NOMO-1 (cell line): ENCODE results near the gene ACYP2.
A peak's percentile ranks its signal among the peaks of the same experiment; 100 is the strongest.
"Not testable (repeated sequence)": the region's sequence is repeated elsewhere in the genome, so short reads cannot be mapped to it uniquely, and the experiment has no call there.

Source experiments
- DNase-seq, 2 experiments: peaks; one replicate each; lab custom pipeline; 2025; ENCODE audit not compliant: unreplicated experiment in 2 of 2; lab: John Stamatoyannopoulos, UW

Gene ACYP2

DNA sequence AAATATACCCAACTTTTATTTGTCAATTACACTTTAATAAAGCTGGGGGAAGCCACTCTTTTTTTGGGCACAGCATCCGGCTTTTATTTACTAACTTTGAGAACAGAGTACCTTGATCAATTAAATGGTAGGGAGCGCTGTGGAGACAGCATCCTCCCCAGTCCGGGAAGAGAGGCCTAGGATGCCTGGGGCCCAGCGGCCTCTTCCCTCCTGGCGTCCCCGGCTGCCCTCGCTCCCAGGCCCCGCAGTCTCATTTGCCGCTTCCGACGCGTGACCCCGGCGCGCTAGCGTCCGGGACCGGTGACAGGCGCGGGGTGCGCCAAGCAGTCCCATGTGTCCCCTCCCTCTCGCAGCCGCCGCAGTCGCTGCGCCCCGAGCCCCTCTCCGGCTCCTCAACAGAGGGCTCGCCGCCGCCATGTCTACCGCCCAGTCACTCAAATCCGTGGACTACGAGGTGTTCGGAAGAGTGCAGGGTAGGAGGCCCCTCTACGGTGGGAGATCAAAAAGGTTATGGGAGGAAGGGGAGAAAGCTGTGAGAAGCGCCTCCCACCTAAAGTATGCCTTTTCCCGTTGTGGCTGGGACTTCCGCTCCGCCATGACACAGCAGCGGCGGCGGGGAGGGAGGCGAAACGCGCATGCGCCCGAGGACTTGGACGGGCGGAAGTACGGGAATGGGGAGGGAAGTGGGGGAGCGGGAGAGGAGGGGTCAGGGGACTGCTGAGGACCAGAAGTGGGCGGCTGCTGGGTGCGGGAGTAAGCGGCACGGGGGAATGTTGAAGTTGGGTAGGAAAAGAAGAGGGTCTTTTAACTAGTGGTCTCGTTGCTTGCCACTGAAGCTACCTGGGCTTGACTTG, at the start of gene ACYP2:
Gene ACYP2 (plus strand): TSS at position 332 of the 854 bp plus-strand sequence.
- peak; percentile 83 to 90 for DNase-seq

GRCh38 chr2:54065891-54066290, 49.5 kb upstream of the ACYP2 start:
- DNase-seq: no peak

DNA sequence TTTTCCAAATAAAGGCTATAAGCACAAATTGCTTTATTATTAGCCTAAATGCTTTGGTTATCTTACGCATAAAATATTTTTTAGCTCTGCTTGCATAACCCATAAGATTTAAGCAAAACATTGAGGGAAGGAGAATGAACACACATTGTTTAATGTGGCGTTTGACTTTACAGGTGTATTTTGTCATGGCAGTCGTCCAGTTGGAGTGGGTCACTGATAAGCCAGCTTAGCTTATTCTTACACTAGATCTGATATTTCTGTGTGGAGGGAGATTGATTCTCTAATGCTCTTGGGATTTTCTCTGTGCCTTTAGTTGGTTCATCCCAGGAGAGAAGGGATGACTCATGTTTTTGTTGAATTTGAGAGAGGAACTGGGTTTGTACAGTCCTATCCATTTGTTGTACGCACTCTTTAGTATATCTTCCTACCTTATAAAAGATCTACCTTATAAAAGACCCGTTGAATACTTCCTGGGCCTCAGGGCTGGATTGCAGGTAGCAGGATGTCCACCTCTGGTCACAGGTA, 47.5 kb upstream of the ACYP2 start:
- no peak for DNase-seq

DNA sequence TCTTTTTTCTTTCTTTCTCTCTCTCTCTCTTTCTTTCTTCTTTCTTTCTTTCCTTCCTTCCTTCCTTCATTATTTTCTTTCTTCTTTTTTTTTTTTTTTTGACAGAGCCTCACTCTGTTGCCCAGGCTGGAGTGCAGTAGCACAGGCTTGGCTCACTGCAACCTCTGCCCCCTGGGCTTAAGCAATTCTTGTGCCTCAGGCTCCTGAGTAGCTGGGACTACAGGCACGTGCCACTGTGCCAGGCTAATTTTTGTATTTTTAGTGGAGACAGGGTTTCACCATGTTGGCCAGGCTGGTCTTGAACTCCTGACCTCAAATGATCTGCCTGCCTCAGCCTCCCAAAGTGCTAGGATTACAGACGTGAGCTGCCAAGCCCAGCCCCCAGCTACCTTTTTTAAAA, 42.9 kb upstream of the ACYP2 start:
- not testable (repeated sequence) for DNase-seq

DNA sequence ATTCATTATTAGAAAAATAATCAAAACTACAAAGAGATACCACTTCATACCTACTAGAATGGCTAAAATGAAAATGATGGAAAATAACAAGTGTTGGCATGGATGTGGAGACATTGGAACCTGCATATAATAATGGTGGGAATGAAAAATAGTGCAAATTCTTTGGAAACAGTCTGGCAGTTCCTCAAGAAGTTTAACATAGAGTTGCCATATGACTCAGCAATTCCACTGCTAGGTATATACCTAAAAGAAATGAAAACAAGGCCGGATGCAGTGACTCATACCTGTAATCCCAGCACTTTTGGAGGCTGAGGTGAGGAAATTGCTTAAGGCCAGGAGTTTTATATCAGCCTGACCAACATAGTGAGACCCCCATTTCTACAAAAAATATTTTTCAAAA, 41.6 kb upstream of the ACYP2 start:
- DNase-seq: no peak

DNA sequence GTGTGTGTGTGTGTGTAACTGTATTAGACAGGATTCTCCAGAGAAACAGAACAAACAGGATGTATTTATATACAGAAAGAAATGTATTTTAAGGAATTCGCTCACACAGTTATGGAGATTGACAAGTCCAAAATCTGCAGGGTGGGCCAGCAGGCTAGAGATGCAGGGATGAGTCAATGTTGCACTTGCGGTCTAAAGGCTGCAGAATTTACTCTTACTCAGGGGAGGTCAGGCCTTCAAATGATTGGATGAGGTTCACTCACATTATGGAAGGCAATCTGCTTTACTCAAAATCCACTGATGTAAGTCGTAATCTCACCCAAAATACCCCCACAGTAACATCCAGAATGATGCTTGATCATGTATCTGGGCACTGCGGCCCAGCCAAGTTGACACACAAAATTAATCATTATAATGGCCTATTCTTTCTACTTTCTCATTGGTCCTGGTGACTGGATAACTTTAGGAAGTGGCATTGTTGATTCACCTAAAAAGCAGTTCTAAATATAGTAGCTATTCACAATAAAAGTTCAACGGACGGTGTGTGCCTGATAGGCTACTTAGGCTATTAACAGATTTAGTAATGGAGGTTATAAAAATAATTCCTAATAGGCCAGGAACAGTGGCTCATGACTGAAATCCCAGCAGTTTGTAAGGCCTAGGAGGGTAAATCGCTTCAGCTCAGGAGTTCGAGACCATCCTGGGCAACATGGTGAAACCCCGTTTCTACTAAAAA, 40.6 kb upstream of the ACYP2 start:
- DNase-seq: no peak

- no peak for DNase-seq
Measured at GRCh38 chr2:54076586-54076985, 38.8 kb upstream of the ACYP2 start.

GRCh38 chr2:54077088-54077900, 38.1 kb upstream of the ACYP2 start:
- DNase-seq: no peak

- no peak for DNase-seq
Measured at GRCh38 chr2:54079331-54079730, 36.1 kb upstream of the ACYP2 start.

DNA sequence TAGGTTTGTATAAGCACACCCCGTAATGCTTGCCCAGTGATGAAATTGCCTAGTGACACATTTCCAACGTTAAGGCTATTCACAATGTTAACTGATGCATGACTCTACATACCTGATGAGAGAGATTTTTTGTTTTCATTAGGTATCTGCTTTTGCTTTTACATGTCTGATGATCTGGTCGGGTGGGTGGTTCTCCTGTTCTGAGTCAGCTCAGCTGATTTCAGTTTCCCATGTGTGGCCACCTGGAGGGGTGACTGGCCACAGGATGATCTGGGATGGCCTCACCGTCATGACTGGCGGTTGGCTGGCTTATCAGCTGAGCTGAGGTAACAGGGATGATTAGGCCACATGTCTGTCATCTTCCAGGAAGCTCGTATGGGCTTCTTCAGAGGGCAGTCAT, 33.8 kb upstream of the ACYP2 start:
- DNase-seq: no peak

DNA sequence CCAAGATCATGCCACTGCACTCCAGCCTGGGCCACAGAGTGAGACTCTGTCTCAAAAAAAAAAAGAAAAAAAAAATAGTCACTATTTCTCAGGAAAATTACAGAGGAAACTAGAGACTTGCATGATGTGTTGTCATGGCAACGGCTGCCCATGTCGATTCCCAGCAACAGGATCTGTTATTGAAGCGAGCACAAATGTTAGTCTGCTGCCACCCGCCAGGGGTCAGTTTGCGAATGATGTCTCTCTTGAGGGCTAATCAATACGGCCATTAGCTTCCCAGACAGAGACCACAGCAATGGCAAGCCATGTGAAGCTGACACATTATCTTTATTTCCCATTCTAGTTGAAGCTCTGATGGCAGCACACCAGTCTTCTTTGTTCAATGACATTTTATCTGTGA, 32.4 kb upstream of the ACYP2 start:
- DNase-seq: no peak

DNA sequence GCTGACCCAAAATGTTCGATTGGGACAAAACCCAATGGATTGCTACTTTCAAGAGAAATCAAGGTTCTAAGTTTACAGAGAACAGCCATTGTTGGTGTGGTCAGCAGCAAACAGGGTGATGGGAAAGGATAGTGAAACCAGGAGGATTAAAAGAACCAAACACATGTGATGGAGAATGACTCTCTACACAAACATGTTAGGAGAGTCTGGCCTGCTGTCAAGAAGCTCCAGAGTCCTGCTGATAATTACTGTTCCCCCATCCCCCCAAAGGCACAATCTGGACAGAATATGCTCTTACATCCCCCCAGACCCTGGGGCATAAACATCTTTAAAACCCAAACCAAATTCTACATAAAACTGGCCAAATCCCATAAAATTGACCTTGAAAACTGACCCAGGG, 32.0 kb upstream of the ACYP2 start:
- no peak for DNase-seq

- DNase-seq: no peak
Measured at GRCh38 chr2:54084600-54084999, 30.8 kb upstream of the ACYP2 start.

DNA sequence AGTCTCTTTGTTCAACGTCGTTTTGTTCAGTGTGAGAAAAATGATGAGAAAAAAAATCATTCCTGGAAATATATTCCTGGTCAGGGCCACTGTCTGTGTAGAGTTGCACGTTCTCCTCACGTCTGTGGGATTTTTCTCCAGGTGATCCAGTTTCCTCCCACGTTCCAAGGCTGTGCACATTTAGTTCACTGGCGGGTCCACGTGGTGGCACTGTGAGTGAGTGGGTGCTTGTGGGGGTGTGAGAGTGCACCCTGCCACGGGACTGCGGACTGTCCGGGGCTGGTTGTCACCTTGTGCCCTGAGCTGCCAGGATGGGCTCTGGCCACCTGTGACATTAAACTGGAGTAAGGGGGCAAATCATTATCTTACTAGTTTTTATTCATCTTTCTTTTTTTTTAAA, 30.3 kb upstream of the ACYP2 start:
- no peak for DNase-seq

DNA sequence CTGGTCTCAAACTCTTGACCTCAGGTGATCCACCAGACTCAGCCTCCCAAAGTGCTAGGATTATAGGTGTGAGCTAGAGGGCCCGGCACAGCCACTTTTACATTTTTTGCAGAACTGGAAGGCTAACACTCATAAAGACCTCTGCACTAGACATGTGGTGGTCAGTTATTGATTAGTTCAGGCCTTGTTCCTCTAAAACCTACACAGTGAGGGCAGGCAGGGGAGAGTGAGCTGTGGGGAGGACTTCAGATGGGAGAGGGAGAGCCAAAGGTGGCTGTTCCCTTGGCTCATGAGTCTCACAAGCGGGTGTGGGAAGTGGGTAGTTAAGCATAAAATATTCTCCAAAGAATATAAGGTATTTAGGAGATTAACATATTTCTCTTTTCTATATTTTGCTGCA, 29.3 kb upstream of the ACYP2 start:
- no peak for DNase-seq

DNA sequence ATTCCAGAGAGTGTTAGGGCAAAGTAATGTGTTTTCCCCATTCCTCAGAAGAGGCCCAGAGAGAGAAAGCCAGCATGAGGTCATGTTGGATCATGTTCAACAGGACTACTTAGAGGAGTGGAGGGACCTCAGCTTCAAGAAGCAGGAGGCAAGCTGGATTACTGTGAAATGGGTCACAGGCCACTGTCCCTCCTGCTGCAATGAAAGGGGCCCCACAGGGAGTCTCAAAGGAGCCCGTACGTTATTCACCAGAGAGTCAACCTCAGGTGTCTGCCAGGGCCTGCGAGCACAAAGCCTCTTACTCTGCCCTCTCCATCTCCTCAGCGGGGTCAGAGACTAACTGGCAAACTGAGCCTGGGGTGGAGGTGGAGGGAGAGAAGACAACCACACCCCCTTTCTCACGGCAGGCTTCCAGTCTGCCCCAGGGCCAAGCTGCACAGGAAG, 27.2 kb upstream of the ACYP2 start:
- no peak for DNase-seq

DNA sequence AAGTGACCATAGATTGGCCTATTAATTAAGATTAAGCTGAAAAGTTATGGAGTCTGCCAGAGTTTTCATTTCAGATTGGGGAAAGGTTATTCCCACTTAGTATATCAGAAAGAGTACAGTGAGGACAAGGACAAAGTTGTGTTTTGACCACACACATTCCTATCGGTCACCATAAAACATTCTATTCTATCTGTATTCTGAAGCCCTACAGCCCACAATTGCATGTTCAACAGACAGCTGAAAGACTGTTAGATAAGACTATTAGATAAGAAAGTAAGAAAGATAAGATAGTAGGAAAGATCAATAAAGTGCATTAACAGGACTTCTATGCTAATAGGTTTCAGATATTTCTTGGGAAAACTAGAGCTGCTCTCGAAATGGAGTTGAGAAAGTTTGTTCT, 26.7 kb upstream of the ACYP2 start:
- DNase-seq: no peak

- no peak for DNase-seq
Measured at GRCh38 chr2:54090521-54091117, 24.8 kb upstream of the ACYP2 start.

DNA sequence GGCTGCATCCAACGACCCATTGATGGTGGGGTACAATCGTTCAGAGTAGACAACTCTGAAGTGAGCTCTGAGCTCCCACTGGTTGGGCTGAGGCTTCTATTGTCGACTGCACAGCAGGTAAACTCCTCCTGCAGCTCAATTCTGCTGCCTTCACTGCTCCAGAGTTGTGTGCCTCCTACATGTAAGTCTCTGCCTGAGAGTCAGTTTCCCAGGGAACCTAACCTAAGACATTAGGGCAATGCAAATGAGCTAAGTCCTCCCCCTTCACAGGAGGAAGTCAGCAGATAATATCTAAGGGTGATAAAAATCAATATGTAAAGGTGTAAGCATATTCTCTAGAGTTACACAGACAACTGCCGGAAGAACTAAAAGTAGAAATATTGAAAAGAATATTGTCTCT, 22.5 kb upstream of the ACYP2 start:
- DNase-seq: no peak

- not testable (repeated sequence) for DNase-seq
Measured at GRCh38 chr2:54095406-54095805, 20.0 kb upstream of the ACYP2 start.

DNA sequence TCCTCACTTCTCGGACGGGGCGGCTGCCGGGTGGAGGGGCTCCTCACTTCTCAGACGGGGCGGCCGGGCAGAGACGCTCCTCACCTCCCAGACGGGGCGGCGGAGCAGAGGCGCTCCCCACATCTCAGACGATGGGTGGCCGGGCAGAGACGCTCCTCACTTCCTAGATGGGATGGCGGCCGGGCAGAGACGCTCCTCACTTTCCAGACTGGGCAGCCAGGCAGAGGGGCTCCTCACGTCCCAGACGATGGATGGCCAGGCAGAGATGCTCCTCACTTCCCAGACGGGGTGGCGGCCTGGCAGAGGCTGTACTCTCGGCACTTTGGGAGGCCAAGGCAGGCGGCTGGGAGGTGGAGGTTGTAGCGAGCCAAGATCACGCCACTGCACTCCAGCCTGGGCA, 19.3 kb upstream of the ACYP2 start:
- not testable (repeated sequence) for DNase-seq
